GM06990 (cell line): ENCODE data around the gene DNAJC18.

Experiments
- DNase-seq: peaks from one replicate; pipeline ENCODE4 v3.0.0-alpha.2; 2011; ENCODE audit not compliant: insufficient read length; ENCODE audit errors: extremely low read depth
- H3K27me3 ChIP-seq: replicated peaks from 2 replicates; pipeline ENCODE4 v1.6.0; 2011; ENCODE audit warnings: low read length; ENCODE audit not compliant: control insufficient read depth, insufficient read depth
- H3K36me3 ChIP-seq: 2 replicates; pipeline ENCODE4 v1.5.1; 2011; ENCODE audit warnings: low read length; ENCODE audit not compliant: control insufficient read depth, insufficient read depth
- H3K4me3 ChIP-seq: replicated peaks from 2 replicates; pipeline ENCODE4 v1.5.1; 2011; ENCODE audit warnings: low read depth, mild to moderate bottlenecking, control low read depth, low read length
- TF ChIP-seq, protein P1 (sequence below): IDR thresholded peaks from 2 replicates; pipeline ENCODE4 v1.5.1; 2011; ENCODE audit warnings: low read length, control low read depth, mild to moderate bottlenecking, inconsistent platforms; ENCODE audit not compliant: insufficient read depth, poor library complexity, severe bottlenecking

DNAJC18 gene

DNA sequence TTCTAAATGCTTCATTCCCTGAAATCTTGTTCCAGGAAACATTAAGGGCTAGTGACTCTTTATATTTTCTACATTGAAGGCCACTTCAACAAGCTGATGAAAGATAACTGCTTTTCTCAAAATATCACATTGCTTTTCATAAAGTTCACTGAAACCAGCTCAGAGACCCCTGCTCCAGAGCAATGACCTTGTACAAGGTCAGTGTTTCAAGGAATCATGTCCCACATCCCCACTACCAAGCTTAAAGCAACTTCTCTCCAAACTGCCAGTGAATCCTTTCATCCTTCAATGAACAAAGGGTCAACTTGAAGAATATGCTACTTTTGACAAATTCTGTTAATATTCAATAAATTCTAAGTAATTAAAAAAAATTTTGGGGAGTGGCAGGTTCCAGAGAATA, 23.5 kb downstream of the DNAJC18 start:
- Histone ChIP-seq H3K36me3 (no peaks in the 10 kb centered on the region), H3K27me3 (no peaks in the 10 kb centered on the region), H3K4me3 (no peak overlapping the region)
- no peak for DNase-seq
- TF ChIP-seq, protein P1, sequence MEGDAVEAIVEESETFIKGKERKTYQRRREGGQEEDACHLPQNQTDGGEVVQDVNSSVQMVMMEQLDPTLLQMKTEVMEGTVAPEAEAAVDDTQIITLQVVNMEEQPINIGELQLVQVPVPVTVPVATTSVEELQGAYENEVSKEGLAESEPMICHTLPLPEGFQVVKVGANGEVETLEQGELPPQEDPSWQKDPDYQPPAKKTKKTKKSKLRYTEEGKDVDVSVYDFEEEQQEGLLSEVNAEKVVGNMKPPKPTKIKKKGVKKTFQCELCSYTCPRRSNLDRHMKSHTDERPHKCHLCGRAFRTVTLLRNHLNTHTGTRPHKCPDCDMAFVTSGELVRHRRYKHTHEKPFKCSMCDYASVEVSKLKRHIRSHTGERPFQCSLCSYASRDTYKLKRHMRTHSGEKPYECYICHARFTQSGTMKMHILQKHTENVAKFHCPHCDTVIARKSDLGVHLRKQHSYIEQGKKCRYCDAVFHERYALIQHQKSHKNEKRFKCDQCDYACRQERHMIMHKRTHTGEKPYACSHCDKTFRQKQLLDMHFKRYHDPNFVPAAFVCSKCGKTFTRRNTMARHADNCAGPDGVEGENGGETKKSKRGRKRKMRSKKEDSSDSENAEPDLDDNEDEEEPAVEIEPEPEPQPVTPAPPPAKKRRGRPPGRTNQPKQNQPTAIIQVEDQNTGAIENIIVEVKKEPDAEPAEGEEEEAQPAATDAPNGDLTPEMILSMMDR: no peak

GRCh38 chr5:139415221-139415861, 24.0 kb downstream of the DNAJC18 start:
- TF ChIP-seq, protein P1: no peak
- Histone ChIP-seq H3K36me3 (no peaks in the 10 kb centered on the region), H3K4me3 (no peak overlapping the region), H3K27me3 (no peaks in the 10 kb centered on the region)
- DNase-seq: no peak

GRCh38 chr5:139414581-139415130, 24.7 kb downstream of the DNAJC18 start:
- DNase-seq: no peak
- TF ChIP-seq, protein P1: no peak

DNA sequence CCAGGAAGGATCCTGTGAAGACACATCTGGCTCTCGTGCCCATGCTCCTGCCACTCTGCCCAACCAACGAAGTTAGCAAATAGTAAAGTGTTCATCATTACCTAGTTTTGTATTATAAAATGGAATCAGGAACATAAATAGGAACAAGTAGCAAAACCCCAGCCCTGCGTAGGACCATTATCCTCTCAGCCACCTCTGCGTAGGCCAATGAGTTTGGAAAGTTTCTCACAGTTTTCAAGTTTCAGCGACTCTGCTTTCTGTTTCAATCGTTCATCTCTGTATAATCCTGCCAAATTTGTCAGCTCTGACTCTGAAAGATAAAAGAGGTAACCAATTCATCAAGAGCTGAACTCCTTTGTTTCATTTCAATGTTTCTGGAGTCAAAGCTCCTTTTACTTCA, 25.4 kb downstream of the DNAJC18 start:
- TF ChIP-seq, protein P1: no peak
- Histone ChIP-seq H3K27me3 (no peaks in the 10 kb centered on the region), H3K4me3 (no peak overlapping the region), H3K36me3 (no peaks in the 10 kb centered on the region)
- DNase-seq: no peak

More at GRCh38 chr5:139414581-139415130, 24.7 kb downstream of the DNAJC18 start:
- H3K4me3 ChIP-seq: no peak overlapping the region
- H3K27me3 ChIP-seq: no peaks in the 10 kb centered on the region
- H3K36me3 ChIP-seq: no peaks in the 10 kb centered on the region

DNA sequence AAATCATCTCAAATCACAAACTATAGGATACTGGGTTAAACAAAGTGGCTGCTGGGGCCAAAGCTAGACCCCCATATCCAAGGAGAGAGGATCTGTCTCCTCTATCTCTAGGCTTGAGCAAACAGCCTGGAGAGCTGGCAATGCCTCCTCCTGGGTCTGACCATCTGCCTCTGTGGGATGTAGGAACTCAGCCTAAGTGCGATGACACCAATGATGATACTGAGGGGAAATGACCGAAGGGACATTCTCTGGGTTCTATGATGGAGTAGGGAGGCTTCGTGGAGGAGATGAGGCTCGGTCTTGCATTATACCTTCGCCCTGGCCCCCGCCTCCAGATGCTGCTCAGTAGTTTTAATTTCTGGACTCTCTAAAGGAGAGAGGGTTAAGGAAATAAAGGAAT, 26.2 kb downstream of the DNAJC18 start:
- no peak for DNase-seq
- TF ChIP-seq, protein P1: no peak
- Histone ChIP-seq H3K36me3 (no peaks in the 10 kb centered on the region), H3K27me3 (no peaks in the 10 kb centered on the region), H3K4me3 (no peak overlapping the region)
